ENCODE measurements around the gene FBL. TPM values are rescaled to one million over a fixed set of nuclear protein-coding genes. Genes with fewer than 3 reads are reported as not detected.
"Not testable (repeated sequence)": the region's sequence is repeated elsewhere in the genome, so short reads cannot be mapped to it uniquely, and the experiment has no call there.

FBL gene
- total RNA-seq (100 to 1,000 TPM; 121 to 150 TPM), polyA plus RNA-seq (100 to 1,000 TPM; 158 to 232 TPM)
- long read RNA-seq, donor 1, transcript FBL-201 (9 exons, 1,160 nt): major isoform, 113 of 150 reads
- long read RNA-seq, donor 1, partial matches to known transcripts: 10 of 150 reads
- long read RNA-seq, donor 1, other reads (novel, unspliced or antisense): 26 of 150 reads
- long read RNA-seq, donor 2, transcript FBL-201 (9 exons, 1,160 nt): major isoform, 21 of 36 reads
- long read RNA-seq, donor 2, partial matches to known transcripts: 7 of 36 reads
- long read RNA-seq, donor 2, other reads (novel, unspliced or antisense): 8 of 36 reads

- intact Hi-C loops (cut with DNase I): loop anchor here (2.0 to 10.0 kb wide), 5 partner anchors 53 to 371 kb away; partner anchors contain the start of genes EID2 (in 1 of the 2), PSMC4 (in 1 of the 2) and TTC9B (in 1 of the 2)
- Histone ChIP-seq H3K9me3 (ENCODE audit: control insufficient read depth, low read length) (no peaks in the 10 kb centered on the region), H3K27me3 (ENCODE audit: control insufficient read depth in 1 of 2, insufficient read depth in 2 of 2, low read length in 1 of 2) (no peaks in the 10 kb centered on the region), H3K4me1 (ENCODE audit: control insufficient read depth in 1 of 2, insufficient read depth in 2 of 2, low read length in 2 of 2) (peaks cover 0 to under 1% of the 10 kb centered on the region in 2 donors), H3K36me3 (ENCODE audit: control insufficient read depth in 1 of 2, insufficient read depth in 2 of 2, low read length in 1 of 2) (no peaks in the 10 kb centered on the region), H3K27ac (ENCODE audit: low read depth in 1 of 2, low read length in 2 of 2) (peak within 1 kb of the TSS; percentile 51 to 93), H3K4me3 (ENCODE audit: low read length in 2 of 2) (peak within 1 kb of the TSS; percentile 36 to 81)
- peak; percentile 98 to 100 for DNase-seq
- peak; percentile 97 for ATAC-seq (ENCODE audit: low FRiP score)
- WGBS, 2 donors: 0% methylated on average over 51 to 57 of the region's 57 CpGs
Measured at GRCh38 chr19:39845933-39846677, at the start of gene FBL. Gene FBL, minus strand, starts transcription at chr19:39846379. Its CDS starts 79 bp downstream, at chr19:39846300.

- ATAC-seq (ENCODE audit: low FRiP score); H3K36me3 ChIP-seq (ENCODE audit: control insufficient read depth in 1 of 2, insufficient read depth in 2 of 2, low read length in 1 of 2); intact Hi-C loops (cut with DNase I); H3K27ac ChIP-seq (ENCODE audit: low read depth in 1 of 2, low read length in 2 of 2); H3K4me1 ChIP-seq (ENCODE audit: control insufficient read depth in 1 of 2, insufficient read depth in 2 of 2, low read length in 2 of 2); H3K4me3 ChIP-seq (ENCODE audit: low read length in 2 of 2); H3K9me3 ChIP-seq (ENCODE audit: control insufficient read depth, low read length); H3K27me3 ChIP-seq (ENCODE audit: control insufficient read depth in 1 of 2, insufficient read depth in 2 of 2, low read length in 1 of 2); DNase-seq: not testable (repeated sequence)
- WGBS, 2 donors: 89 to 90% methylated on average over 11 of the region's 11 CpGs
Measured at GRCh38 chr19:39895096-39895495, 48.9 kb upstream of the FBL start.

- H3K4me1 ChIP-seq (ENCODE audit: control insufficient read depth in 1 of 2, insufficient read depth in 2 of 2, low read length in 2 of 2); intact Hi-C loops (cut with DNase I); H3K27me3 ChIP-seq (ENCODE audit: control insufficient read depth in 1 of 2, insufficient read depth in 2 of 2, low read length in 1 of 2); H3K4me3 ChIP-seq (ENCODE audit: low read length in 2 of 2); H3K27ac ChIP-seq (ENCODE audit: low read depth in 1 of 2, low read length in 2 of 2); ATAC-seq (ENCODE audit: low FRiP score); H3K9me3 ChIP-seq (ENCODE audit: control insufficient read depth, low read length); H3K36me3 ChIP-seq (ENCODE audit: control insufficient read depth in 1 of 2, insufficient read depth in 2 of 2, low read length in 1 of 2): not testable (repeated sequence)
- 86 to 89% methylated on average over 11 to 12 of the region's 16 CpGs for WGBS, 2 donors
- peak in 1 of 2 donors; percentile 2 for DNase-seq
Measured at GRCh38 chr19:39894236-39894606, 48.0 kb upstream of the FBL start.

GRCh38 chr19:39893366-39894235 lies 47.4 kb upstream of the FBL start:
- intact Hi-C loops (cut with DNase I): loop anchor here in 1 of 2 donors (2.0 kb wide), 1 partner anchor 15 kb away; no protein-coding TSS in a partner anchor
- H3K27ac ChIP-seq (ENCODE audit: low read depth in 1 of 2, low read length in 2 of 2); H3K4me1 ChIP-seq (ENCODE audit: control insufficient read depth in 1 of 2, insufficient read depth in 2 of 2, low read length in 2 of 2); H3K9me3 ChIP-seq (ENCODE audit: control insufficient read depth, low read length); H3K36me3 ChIP-seq (ENCODE audit: control insufficient read depth in 1 of 2, insufficient read depth in 2 of 2, low read length in 1 of 2); H3K4me3 ChIP-seq (ENCODE audit: low read length in 2 of 2); H3K27me3 ChIP-seq (ENCODE audit: control insufficient read depth in 1 of 2, insufficient read depth in 2 of 2, low read length in 1 of 2): not testable (repeated sequence)
- 67% methylated on average over 23 to 27 of the region's 29 CpGs for WGBS, 2 donors
- ATAC-seq (ENCODE audit: low FRiP score): peak; percentile 1
- peak; percentile 34 to 71 for DNase-seq

GRCh38 chr19:39892506-39892902 lies 46.3 kb upstream of the FBL start:
- H3K27ac ChIP-seq (ENCODE audit: low read depth in 1 of 2, low read length in 2 of 2); ATAC-seq (ENCODE audit: low FRiP score); H3K27me3 ChIP-seq (ENCODE audit: control insufficient read depth in 1 of 2, insufficient read depth in 2 of 2, low read length in 1 of 2); H3K9me3 ChIP-seq (ENCODE audit: control insufficient read depth, low read length); H3K4me1 ChIP-seq (ENCODE audit: control insufficient read depth in 1 of 2, insufficient read depth in 2 of 2, low read length in 2 of 2); H3K36me3 ChIP-seq (ENCODE audit: control insufficient read depth in 1 of 2, insufficient read depth in 2 of 2, low read length in 1 of 2); H3K4me3 ChIP-seq (ENCODE audit: low read length in 2 of 2): not testable (repeated sequence)
- WGBS, 2 donors: 67 to 89% methylated on average over 5 of the region's 5 CpGs
- intact Hi-C loops (cut with DNase I): loop anchor here in 1 of 2 donors (2.0 kb wide), 1 partner anchor 14 kb away; no protein-coding TSS in a partner anchor
- DNase-seq: peak; percentile 6 to 17

- not testable (repeated sequence) for H3K36me3 ChIP-seq (ENCODE audit: control insufficient read depth in 1 of 2, insufficient read depth in 2 of 2, low read length in 1 of 2); H3K4me1 ChIP-seq (ENCODE audit: control insufficient read depth in 1 of 2, insufficient read depth in 2 of 2, low read length in 2 of 2); H3K27ac ChIP-seq (ENCODE audit: low read depth in 1 of 2, low read length in 2 of 2); H3K27me3 ChIP-seq (ENCODE audit: control insufficient read depth in 1 of 2, insufficient read depth in 2 of 2, low read length in 1 of 2); H3K9me3 ChIP-seq (ENCODE audit: control insufficient read depth, low read length); H3K4me3 ChIP-seq (ENCODE audit: low read length in 2 of 2)
- DNase-seq (peak; percentile 48 to 83), ATAC-seq (ENCODE audit: low FRiP score) (peak; percentile 4)
- WGBS, 2 donors: 31 to 42% methylated on average over 53 to 64 of the region's 64 CpGs
- intact Hi-C loops (cut with DNase I): loop anchor here in 1 of 2 donors (2.0 kb wide), 1 partner anchor 13 kb away; no protein-coding TSS in a partner anchor
Measured at GRCh38 chr19:39891660-39892505, 45.7 kb upstream of the FBL start.

GRCh38 chr19:39890755-39891551 lies 44.8 kb upstream of the FBL start:
- WGBS, 2 donors: 80 to 81% methylated on average over 17 of the region's 17 CpGs
- DNase-seq (peak; percentile 45 to 77), ATAC-seq (ENCODE audit: low FRiP score) (no peak)
- Histone ChIP-seq H3K4me1 (ENCODE audit: control insufficient read depth in 1 of 2, insufficient read depth in 2 of 2, low read length in 2 of 2) (no peaks in the 10 kb centered on the region), H3K27ac (ENCODE audit: low read depth in 1 of 2, low read length in 2 of 2) (no peak overlapping the region), H3K9me3 (ENCODE audit: control insufficient read depth, low read length) (no peaks in the 10 kb centered on the region), H3K4me3 (ENCODE audit: low read length in 2 of 2) (no peak overlapping the region), H3K36me3 (ENCODE audit: control insufficient read depth in 1 of 2, insufficient read depth in 2 of 2, low read length in 1 of 2) (no peaks in the 10 kb centered on the region), H3K27me3 (ENCODE audit: control insufficient read depth in 1 of 2, insufficient read depth in 2 of 2, low read length in 1 of 2) (no peaks in the 10 kb centered on the region)
- intact Hi-C loops (cut with DNase I): no loop called here

Data from aorta (tissue), 5 donors.